PC-3 (cell line): Measurements from ENCODE around the gene PRICKLE2. TPM values are rescaled to one million over a fixed set of nuclear protein-coding genes. Genes with fewer than 3 reads are reported as not detected.

Source experiments
- ATAC-seq: fragments of 200-7000 bp; cut with Tn5 transposase; 2 replicates; pipeline ENCODE4 v1.9.1; 2020; ENCODE audit warnings: mild to moderate bottlenecking, moderate library complexity
- BruUV-seq: library from RNA; stranded (reverse); fragments of 400-500 nt; replicated peaks from 2 replicates; lab custom pipeline; 2021; lab: Mats Ljungman, UMichigan
- CTCF ChIA-PET: fragments of 300-600 bp; sonication (Branson Sonifier 250); formaldehyde crosslinking; loops from one replicate; lab custom pipeline; 2022; ENCODE audit warnings: antibody characterized with exemption; lab: Charles Lee
- POLR2A ChIA-PET: fragments of 300-600 bp; sonication (Branson Sonifier 250); formaldehyde crosslinking; loops from one replicate; lab custom pipeline; 2022; ENCODE audit warnings: antibody characterized with exemption; ENCODE audit not compliant: unreplicated experiment; lab: Charles Lee
- DNase-seq: peaks from one replicate; pipeline ENCODE4 v3.0.0-alpha.2; 2015
- H2AFZ ChIP-seq: fragments of 300-600 bp; sonication (generic); 2 replicates; pipeline ENCODE4 v1.6.0; 2016; ENCODE audit warnings: antibody characterized with exemption, low read length
- H3F3A ChIP-seq: fragments of 300-600 bp; sonication (generic); one replicate; pipeline ENCODE4 v1.6.0; 2017; ENCODE audit warnings: antibody characterized with exemption, low read length, control low read depth, mild to moderate bottlenecking; ENCODE audit not compliant: unreplicated experiment
- H3K27ac ChIP-seq: fragments of 300-600 bp; sonication (generic); 2 replicates; pipeline ENCODE4 v1.5.1; 2016; ENCODE audit warnings: mild to moderate bottlenecking, low read length
- H3K27me3 ChIP-seq: fragments of 300-600 bp; sonication (generic); 2 replicates; pipeline ENCODE4 v1.6.1; 2016; ENCODE audit warnings: low read length, mixed read lengths
- H3K36me3 ChIP-seq: fragments of 300-600 bp; sonication (generic); 2 replicates; pipeline ENCODE4 v1.6.1; 2016; ENCODE audit warnings: low read depth, mixed run types, low read length, mixed read lengths
- H3K4me1 ChIP-seq: fragments of 300-600 bp; sonication (generic); 2 replicates; pipeline ENCODE4 v1.5.1; 2016; ENCODE audit warnings: low read length; ENCODE audit not compliant: insufficient read depth
- H3K4me2 ChIP-seq: fragments of 300-600 bp; sonication (generic); 2 replicates; pipeline ENCODE4 v1.6.0; 2016; ENCODE audit warnings: low read length
- H3K4me3 ChIP-seq: fragments of 300-600 bp; sonication (generic); 2 replicates; pipeline ENCODE4 v1.5.1; 2016; ENCODE audit warnings: mild to moderate bottlenecking, low read length, mixed read lengths
- H3K79me2 ChIP-seq: fragments of 300-600 bp; sonication (generic); 2 replicates; pipeline ENCODE4 v1.6.1; 2017; ENCODE audit warnings: low read length, mixed read lengths
- H3K9ac ChIP-seq: fragments of 300-600 bp; sonication (generic); 2 replicates; pipeline ENCODE4 v1.6.0; 2016; ENCODE audit warnings: mild to moderate bottlenecking, low read length
- H3K9me2 ChIP-seq: fragments of 300-600 bp; sonication (generic); replicated peaks from 2 replicates; pipeline ENCODE4 v1.6.1; 2016; ENCODE audit warnings: mixed run types, low read length, mixed read lengths
- H3K9me3 ChIP-seq: fragments of 300-600 bp; sonication (generic); 2 replicates; pipeline ENCODE4 v1.6.1; 2016; ENCODE audit warnings: low read length, mixed read lengths
- H4K20me1 ChIP-seq: fragments of 300-600 bp; sonication (generic); 2 replicates; pipeline ENCODE4 v1.6.1; 2016; ENCODE audit warnings: low read length, mixed read lengths
- CTCF ChIP-seq: fragments of 300-600 bp; sonication (generic); conservative IDR thresholded peaks from 2 replicates; pipeline ENCODE4 v1.5.1; 2017; ENCODE audit warnings: antibody characterized with exemption, low read depth, mild to moderate bottlenecking, low read length
- EZH2 ChIP-seq: fragments of 300-600 bp; sonication (generic); IDR thresholded peaks from one replicate; pipeline ENCODE4 v1.6.1; 2017; ENCODE audit warnings: antibody characterized with exemption, mild to moderate bottlenecking, low read length; ENCODE audit not compliant: unreplicated experiment
- EZH2phosphoT487 ChIP-seq: fragments of 300-600 bp; sonication (generic); IDR thresholded peaks from 2 replicates; pipeline ENCODE4 v1.6.1; 2018; ENCODE audit warnings: mild to moderate bottlenecking, antibody characterized with exemption, low read length, borderline replicate concordance
- intact Hi-C: fragments of 100-400 bp; cut with micrococcal nuclease; formaldehyde crosslinking; loops from 2 replicates; pipeline ENCODE4 v1.9.0; 2023
- total RNA-seq: library from RNA; depleted of rRNA; stranded (reverse); fragments of >200 nt; gene quantifications from 2 replicates; pipeline ENCODE4 v1.2.3, GENCODE V29; 2014

PRICKLE2 gene
- total RNA-seq, 1 experiment from 2014 or later = 1.8 TPM

GRCh38 chr3:64098670-64099069 lies 126.6 kb downstream of the PRICKLE2 start:
- ChIA-PET POLR2A (no interaction called here), CTCF (no interaction called here)
- peak overlapping the region; percentile 44 for H3K27ac ChIP-seq
- DNase-seq (peak; percentile 53), ATAC-seq (peak; percentile 44)
- no peaks in the 10 kb centered on the region for H3F3A ChIP-seq
- H3K4me2 ChIP-seq = no peak overlapping the region
- H3K27me3 ChIP-seq = no peaks in the 10 kb centered on the region
- no peak overlapping the region for H2AFZ ChIP-seq
- H3K9me2 ChIP-seq = no peaks in the 10 kb centered on the region
- H3K4me3 ChIP-seq = no peak overlapping the region
- intact Hi-C loops = no loop called here
- no peaks in the 10 kb centered on the region for H3K36me3 ChIP-seq
- TF ChIP-seq EZH2 = no peak
- no peak for TF ChIP-seq CTCF
- H3K79me2 ChIP-seq = no peaks in the 10 kb centered on the region
- H3K9ac ChIP-seq = no peak overlapping the region
- H3K4me1 ChIP-seq = peaks cover 37% of the 10 kb centered on the region
- H3K9me3 ChIP-seq = no peaks in the 10 kb centered on the region
- H4K20me1 ChIP-seq = no peaks in the 10 kb centered on the region
- BruUV-seq = no TSS peak

DNA sequence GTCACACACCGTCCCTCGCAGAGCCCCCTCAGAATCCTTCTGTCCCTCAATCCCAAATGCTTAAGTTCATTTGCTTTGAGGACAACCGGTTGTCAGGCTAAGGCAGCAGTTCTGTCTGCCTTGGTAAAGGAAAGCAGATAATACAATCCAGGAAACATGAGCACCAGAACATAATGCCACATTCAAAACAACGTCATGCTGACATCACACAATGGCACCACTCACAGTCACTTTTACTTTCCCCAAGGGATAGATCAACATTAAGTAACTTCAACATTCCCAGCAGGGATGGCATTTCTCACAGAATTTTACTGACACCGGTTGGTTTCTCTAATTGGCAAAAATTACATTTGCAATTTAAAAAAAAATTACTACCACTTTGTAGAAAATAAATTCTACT lies 127.3 kb downstream of the PRICKLE2 start:
- CTCF ChIA-PET = no interaction called here
- Histone ChIP-seq H3K27ac (peak overlapping the region; percentile 44), H3K9me3 (no peaks in the 10 kb centered on the region), H3K4me3 (no peak overlapping the region), H3K4me1 (peaks cover 39% of the 10 kb centered on the region), H3K79me2 (no peaks in the 10 kb centered on the region), H3K9ac (no peak overlapping the region), H3F3A (no peaks in the 10 kb centered on the region), H4K20me1 (no peaks in the 10 kb centered on the region), H3K9me2 (no peaks in the 10 kb centered on the region), H3K27me3 (no peaks in the 10 kb centered on the region), H2AFZ (no peak overlapping the region), H3K36me3 (no peaks in the 10 kb centered on the region), H3K4me2 (no peak overlapping the region)
- intact Hi-C loops = no loop called here
- POLR2A ChIA-PET = no interaction called here
- BruUV-seq = no TSS peak
- TF ChIP-seq CTCF (no peak), EZH2phosphoT487 (no peak), EZH2 (no peak)
- ATAC-seq = no peak
- DNase-seq = no peak

- Histone ChIP-seq H3K9me2 (no peaks in the 10 kb centered on the region), H3K9me3 (no peaks in the 10 kb centered on the region), H3K9ac (peak overlapping the region; percentile 47; the same call in 1 of the 2 replicates), H3K4me1 (peaks cover 39% of the 10 kb centered on the region), H3K79me2 (no peaks in the 10 kb centered on the region), H3F3A (no peaks in the 10 kb centered on the region), H3K4me3 (no peak overlapping the region), H3K27ac (peak overlapping the region; percentile 89), H3K36me3 (no peaks in the 10 kb centered on the region), H2AFZ (no peak overlapping the region), H3K4me2 (no peak overlapping the region; the same call in 1 of the 2 replicates), H3K27me3 (no peaks in the 10 kb centered on the region), H4K20me1 (no peaks in the 10 kb centered on the region)
- ChIA-PET CTCF (no interaction called here), POLR2A (no interaction called here)
- BruUV-seq = no TSS peak
- peak; percentile 52 for ATAC-seq
- peak; percentile 27 for DNase-seq
- TF ChIP-seq CTCF (no peak), EZH2 (no peak), EZH2phosphoT487 (no peak)
- intact Hi-C loops = loop anchor here (2.0 kb wide), 1 partner anchor 65 kb away; no protein-coding TSS in a partner anchor
These were observed 129.5 kb downstream of the PRICKLE2 start for GRCh38 chr3:64095802-64096201.
